Adrenal gland (tissue), 5 donors: ENCODE measurements around the gene TMEM231.

Source experiments
- CTCF ChIP-seq, 6 experiments: fragments of 450-650 bp in 4 of 6; fragments of 200-600 bp in 2 of 6; sonication (generic) in 1 of 6; IDR thresholded peaks; 1 replicate in 5 of 6; 2 replicates in 1 of 6; pipeline versions ENCODE4 v1.5.1 to v1.8.0; 2016 to 2021; ENCODE audit warnings: antibody characterized with exemption in 6 of 6, mild to moderate bottlenecking in 2 of 6, moderate library complexity in 1 of 6
- POLR2A ChIP-seq, 2 donors: fragments of 450-650 bp; IDR thresholded peaks; one replicate each; pipeline ENCODE4 v1.6.1; 2017; ENCODE audit warnings: antibody characterized with exemption in 2 of 2, mild to moderate bottlenecking in 2 of 2, moderate library complexity in 1 of 2
- donor health status: DM: no; HTN: no; CAD: no.

DNA sequence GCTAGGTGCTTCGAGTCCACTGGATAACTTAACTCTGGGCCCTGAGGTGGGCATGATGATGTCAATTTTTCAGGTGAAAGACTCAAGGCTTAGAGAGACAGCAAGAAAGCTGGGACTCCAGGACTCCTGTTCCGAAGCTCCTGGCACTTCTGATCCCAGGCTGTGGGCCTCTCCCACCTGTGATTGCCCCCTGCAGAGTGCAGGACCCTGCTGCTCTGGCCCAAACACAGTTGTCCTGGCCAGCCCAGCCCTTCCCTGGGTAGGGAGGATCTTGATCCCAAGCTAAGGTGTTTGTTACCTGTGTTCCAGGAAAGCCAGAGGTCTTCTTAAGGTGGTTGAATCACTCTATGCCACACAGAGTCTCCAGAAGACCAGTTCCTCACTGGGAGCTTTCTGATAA lies 23.3 kb downstream of the TMEM231 start:
- TF ChIP-seq POLR2A (IDR thresholded peaks at IDR 0.05) (no peak), CTCF (IDR thresholded peaks at IDR 0.05) (no peak)
